DMS53 treated with DMSO at 0.1 percent for 48 hours (cell line): Measurements from ENCODE around the gene TTC28.

ENCODE experiments used
- DNase-seq: peaks from one replicate; lab custom pipeline; 2025; ENCODE audit not compliant: unreplicated experiment; lab: John Stamatoyannopoulos, UW

TTC28 gene

DNA sequence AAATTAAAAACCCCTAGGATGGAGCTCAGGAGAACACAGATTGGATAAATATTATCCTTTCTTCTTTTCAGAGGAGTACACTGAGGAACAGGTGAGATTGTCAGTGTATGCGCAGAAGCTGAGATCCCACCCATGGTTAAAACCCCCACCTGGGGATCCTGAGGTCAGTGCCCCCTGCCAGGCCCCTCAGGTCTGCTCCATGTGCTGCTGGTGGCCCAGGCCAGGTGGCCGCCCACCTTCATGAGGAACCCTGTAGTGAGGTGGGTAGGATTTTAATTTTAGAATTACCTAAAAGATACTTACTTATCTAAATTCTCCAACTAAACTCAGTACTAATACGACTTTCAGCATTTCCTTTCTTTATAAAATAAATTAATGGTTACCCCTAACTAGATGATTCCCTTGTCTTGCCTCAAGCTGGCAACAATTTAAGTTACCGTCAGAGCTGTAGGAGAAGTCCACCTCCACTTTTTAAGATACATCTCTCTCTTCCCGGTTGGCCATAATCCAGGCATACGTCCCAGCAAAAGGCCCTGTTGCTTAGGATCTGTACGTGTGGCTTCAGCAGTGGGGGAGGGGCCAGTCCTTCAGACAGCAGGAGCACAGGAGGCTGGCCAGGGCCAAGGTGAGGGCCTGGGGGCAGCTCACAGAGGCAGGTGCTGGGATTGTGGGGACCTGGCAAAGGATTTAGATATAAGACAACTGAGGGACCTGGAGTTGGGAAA lies 699.1 kb downstream of the TTC28 start:
- no peak for DNase-seq

DNA sequence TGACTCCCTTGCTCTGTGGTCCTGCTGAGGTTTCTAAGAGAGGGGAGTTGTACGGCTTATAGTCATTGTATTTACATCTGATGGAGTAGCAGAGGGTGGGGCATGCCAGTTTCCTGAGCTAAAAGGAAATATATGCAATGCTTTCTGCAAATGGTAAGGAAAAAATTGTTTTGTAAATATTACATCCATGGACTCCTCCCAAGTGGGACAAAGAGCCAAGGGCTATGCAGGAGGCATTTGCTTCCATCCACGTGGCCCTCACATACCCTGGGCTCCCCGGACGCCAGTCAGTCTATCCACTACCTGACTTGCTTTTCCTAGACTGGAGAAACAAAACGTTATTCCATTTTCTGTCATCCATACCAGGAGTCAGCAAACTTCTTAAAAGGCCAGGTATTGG lies 700.8 kb downstream of the TTC28 start:
- DNase-seq, result no peak

DNA sequence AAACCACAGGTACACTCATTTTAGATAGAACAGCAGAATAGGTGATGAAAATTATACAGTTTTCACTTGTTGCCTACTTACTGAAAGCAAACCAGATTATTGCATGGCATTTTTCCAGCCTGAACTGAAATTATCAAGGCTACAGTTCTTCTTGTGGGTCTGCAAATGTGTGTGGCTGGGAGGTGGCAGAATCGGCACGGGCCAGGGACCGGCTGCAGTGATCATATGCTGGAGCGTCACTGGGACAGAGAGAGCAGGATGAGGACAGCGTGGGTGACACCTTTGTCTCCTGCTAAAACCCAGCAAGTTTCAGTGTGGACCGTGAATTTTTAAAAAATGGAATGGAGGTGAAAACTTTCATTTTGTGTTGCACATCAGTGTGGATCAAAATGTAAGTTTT lies 701.3 kb downstream of the TTC28 start:
- DNase-seq, result no peak

DNA sequence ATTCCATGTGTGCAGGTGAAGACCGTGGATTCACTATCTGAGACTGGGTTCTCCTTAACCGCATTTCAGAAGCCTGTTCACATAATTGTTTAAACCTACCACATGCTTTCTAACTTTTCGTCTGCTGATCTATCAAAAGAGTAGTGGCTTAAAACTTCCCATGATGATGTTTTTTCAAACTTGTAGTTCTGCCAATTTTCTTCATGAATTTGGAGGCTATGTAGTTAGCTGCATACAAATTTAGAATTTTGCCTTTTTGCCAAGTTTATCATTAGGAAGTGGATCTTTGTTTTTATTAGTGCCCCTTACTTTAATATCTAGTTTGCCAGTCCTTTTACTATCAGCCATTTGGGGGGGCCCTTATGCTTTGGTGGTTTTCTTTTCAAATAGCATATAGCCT lies 703.1 kb downstream of the TTC28 start:
- no peak for DNase-seq

GRCh38 chr22:27975381-27976013 lies 704.1 kb downstream of the TTC28 start:
- no peak for DNase-seq

DNA sequence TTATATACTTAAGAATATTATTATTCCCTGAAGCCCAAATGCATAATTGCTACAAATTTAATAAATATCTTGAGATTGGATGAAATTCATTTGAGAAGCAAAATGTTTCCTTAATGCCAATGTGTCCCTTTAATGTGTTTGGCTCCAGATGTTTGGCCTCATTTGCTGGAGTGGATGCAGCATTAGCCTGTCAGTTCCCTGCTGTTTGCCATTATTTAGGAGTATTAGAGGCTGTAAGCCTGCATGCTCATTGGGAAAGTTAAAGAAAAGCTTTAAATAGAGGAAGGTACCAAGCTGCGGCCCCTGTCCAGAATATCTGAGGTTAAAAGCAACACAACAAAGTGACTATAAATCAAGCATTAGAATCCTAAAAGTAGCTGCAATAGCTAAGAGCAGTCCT lies 705.8 kb downstream of the TTC28 start:
- DNase-seq, result no peak

DNA sequence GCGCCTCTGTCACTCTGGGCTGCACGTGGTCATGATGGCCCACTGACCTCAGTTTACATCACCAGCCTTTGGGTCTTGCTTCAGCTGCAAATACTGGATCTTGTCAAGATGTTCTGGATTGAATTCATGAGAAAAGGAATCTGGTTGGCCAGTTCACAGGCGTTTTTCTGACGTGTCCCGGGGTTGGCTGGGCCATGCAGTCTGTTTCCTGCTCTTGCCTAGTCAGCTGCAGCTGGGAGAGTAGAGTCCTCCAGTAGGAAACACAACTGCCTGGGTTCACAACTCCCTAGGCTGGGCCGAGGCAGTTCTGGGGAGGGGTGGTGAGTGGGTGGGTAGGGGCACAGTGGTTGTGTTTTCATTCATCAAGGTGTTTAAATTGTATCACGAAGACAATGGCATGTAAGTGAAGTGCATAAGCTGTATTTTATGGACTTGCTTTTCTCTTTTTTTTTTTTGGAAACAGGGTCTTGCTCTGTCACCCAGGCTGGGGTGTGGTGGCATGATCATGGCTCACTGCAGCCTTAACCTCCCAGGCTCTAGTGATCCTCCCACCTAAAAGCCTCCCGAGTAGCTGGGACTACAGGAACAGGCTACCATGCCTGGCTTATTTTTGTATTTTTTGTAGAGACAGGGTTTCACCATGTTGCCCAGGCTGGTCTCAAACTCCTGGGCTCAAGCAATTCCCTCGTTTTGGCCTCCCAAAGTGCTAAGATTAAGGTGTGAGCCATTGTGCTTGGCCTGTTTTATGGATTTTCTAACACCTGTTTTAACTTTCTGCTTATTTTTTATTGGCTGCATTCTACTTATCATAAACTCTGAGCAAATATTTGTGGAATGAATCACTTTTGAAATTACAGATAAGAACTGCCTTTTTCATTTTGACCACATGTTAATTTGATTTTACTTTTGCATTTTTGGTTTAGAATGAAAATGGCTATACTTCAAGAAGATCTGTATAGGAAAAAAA lies 706.6 kb downstream of the TTC28 start:
- no peak for DNase-seq

GRCh38 chr22:27971926-27972325 lies 707.7 kb downstream of the TTC28 start:
- no peak for DNase-seq

- DNase-seq, result no peak
These were observed 708.9 kb downstream of the TTC28 start for GRCh38 chr22:27970596-27971220.

DNA sequence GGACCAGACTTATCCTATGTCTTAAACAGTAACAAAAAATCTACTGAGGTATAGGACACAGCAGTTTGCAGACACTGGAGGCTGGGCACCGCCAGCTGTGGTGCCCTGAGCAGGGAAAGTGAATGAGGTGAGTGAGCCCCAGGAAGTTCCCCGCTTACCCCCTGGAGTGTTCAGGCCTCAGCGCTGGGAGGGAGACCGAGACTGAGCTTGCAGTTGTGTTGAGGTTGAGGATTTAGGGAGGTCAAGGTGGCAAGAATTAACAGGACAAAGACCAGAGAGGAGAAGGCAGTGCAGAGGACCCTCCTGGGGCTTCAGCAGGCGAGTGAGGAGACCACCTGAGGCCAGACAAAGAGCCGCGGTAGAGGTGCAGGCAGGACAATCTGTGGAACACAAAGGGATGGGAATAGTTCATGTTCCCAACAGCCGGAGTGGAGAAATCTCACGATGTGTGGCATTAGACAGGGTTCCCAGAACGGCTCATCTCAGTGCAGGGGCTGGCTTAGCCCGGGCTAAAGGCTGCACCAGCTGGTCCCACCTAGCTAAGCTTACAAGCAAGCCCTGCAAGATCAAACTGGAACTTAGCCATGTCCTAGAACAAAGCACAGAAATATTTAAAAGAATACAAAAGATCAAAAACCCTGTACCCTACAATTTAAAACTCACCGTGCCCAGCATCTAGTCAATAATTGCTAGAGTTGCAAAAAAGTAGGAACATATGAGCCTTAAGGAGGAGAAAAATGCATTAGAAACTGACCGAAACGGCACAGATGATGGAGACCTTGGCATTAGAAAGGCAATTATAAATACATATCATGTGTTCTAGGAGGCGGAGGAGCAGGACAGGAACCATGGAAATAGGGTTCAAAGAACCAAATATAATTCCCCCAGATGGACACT lies 713.2 kb downstream of the TTC28 start:
- no peak for DNase-seq

- no peak for DNase-seq
These were observed 717.2 kb downstream of the TTC28 start for GRCh38 chr22:27962268-27963044.

DNA sequence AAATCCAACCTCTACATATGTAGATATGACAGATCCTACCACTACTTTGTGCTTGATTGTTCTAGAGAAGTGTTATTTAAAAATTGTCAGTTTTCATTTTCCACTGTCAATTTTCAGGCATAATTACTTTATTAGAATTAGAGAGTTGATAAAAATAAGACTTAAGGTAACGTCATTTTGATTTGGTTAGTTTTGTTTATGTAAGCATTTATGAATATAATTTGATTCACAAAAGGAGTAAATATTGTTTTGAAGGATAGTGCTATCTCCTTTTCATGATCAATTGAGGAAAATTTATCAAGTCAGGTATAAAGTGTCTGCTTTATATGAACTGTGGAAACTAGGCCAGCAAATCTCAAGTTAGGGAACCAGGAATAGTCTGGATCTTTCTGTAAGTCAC lies 718.0 kb downstream of the TTC28 start:
- no peak for DNase-seq

GRCh38 chr22:27961182-27961581 lies 718.5 kb downstream of the TTC28 start:
- no peak for DNase-seq

- no peak for DNase-seq
These were observed 720.1 kb downstream of the TTC28 start for GRCh38 chr22:27959335-27960090.

GRCh38 chr22:27952779-27953178 lies 726.9 kb downstream of the TTC28 start:
- no peak for DNase-seq

GRCh38 chr22:27952091-27952490 lies 727.5 kb downstream of the TTC28 start:
- DNase-seq, result no peak

DNA sequence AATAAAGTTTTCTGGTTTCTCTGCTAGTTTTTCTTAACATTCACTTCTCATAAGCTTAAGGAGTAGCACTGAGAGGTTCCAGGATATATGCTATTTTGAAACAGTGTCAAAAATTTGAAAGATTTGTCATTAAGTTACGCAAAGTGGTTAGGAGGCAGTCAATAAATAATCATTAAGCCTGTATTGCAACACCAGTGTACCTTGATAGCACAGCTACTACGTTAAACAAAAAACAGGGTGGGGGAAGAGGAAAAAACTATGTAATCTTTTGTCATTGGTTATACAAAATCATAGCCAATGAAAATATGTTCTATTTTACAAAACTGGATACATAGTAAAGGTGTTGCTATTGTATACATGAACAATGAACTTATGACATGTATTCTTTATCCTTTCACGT lies 730.2 kb downstream of the TTC28 start:
- DNase-seq, result no peak

GRCh38 chr22:27948569-27948968 lies 731.1 kb downstream of the TTC28 start:
- no peak for DNase-seq

GRCh38 chr22:27947448-27947847 lies 732.2 kb downstream of the TTC28 start:
- no peak for DNase-seq
